T-helper 1 cell treated with Interleukin-12 subunit alpha and Interleukin-12 subunit beta and Interleukin-4 antibody, amounts not matched to agents 30 μg/mL and 1 μg/mL, for 36 hours (primary cell): Measurements from ENCODE around the gene MGLL.

ENCODE experiments used
- H3K27ac Mint-ChIP-seq: one replicate; pipeline ENCODE4 v1.8.0; 2021; ENCODE audit warnings: mild to moderate bottlenecking, mixed read lengths
- H3K27me3 Mint-ChIP-seq: one replicate; pipeline ENCODE4 v1.8.0; 2021; ENCODE audit warnings: low read depth, mixed read lengths
- H3K36me3 Mint-ChIP-seq: one replicate; pipeline ENCODE4 v1.8.0; 2021; ENCODE audit warnings: low read depth, mixed read lengths
- H3K4me1 Mint-ChIP-seq: one replicate; pipeline ENCODE4 v1.8.0; 2021; ENCODE audit warnings: low read depth, mixed read lengths
- H3K4me3 Mint-ChIP-seq: one replicate; pipeline ENCODE4 v1.8.0; 2021; ENCODE audit warnings: mild to moderate bottlenecking, moderate library complexity, mixed read lengths
- H3K9me3 Mint-ChIP-seq: one replicate; pipeline ENCODE4 v1.8.0; 2021; ENCODE audit warnings: mixed read lengths

The MGLL gene

DNA sequence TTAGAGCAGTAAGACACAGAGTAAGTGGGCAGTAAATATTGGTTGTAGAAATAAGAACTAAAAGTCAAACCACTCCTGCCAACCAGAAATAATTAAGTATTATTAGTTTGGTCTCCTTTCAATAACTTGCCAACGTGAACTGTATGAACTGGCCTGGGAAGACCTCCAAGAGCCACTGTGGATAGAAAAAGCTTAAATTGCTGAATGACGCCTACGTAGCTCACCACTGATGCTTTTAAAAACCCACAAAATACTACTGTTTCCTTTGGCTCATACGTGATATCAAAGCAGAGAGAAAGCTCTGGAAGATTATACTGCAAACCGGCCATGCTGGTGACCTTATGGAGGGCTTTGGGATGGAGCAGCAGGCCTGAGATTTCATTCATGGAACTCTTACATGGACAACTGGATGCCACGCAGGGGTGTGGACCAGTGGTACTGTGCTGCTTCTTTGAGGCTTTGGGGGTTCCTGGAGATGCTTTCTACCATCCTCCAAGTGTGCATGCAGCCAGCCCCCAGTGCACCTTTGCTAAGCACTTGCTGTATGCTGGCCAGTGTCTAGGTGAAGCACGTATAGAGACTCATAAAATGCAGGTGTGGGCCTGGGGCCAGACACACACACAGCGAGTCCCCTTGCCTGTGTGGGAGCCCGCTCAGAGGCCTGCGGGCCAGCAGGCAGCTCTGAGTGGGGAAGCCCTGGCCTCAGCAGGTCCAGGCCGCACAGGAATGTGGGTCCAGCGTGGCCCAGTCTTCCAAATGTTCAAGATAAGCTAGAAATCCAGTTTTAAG is 82.8 kb downstream of the MGLL start:
- Mint-ChIP-seq H3K4me1 (peaks cover 8% of the 10 kb centered on the region), H3K27ac (no peak overlapping the region), H3K36me3 (no peaks in the 10 kb centered on the region), H3K9me3 (no peaks in the 10 kb centered on the region), H3K27me3 (peaks cover 15% of the 10 kb centered on the region), H3K4me3 (no peak overlapping the region)

DNA sequence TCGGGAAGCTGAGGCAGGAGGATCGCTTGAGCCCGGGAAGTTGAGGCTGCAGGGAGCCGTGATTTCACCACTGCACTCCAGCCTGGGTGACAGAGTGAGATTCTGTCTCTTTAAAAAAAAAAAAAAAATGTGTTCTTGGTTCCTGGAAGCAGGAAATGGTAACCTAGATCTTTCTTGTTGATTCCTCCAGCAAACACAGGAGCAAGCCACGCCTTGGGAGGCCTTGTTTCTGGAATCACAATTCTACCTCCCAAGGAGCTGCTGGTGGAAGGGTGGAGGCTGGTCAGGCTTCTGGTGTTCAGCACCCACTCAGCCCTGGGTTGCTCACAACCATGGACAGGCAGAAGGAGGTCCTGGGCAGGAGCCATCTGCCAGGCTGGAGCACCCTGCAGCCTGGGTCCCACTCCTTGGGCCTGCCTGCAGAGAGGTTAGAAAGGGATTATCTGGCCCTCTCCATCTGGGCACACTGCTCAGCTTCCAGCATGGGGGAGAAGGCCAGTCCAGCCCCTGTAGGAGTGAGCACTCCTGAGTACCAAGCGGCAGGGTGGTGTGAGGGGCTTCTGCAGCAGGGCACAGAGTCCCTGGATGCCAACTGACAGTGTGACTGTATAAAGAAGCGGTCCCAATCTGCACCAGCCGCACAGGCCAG is 84.0 kb downstream of the MGLL start:
- no peaks in the 10 kb centered on the region for H3K36me3 Mint-ChIP-seq
- peaks cover 19% of the 10 kb centered on the region for H3K27me3 Mint-ChIP-seq
- no peak overlapping the region for H3K27ac Mint-ChIP-seq
- H3K4me3 Mint-ChIP-seq, result no peak overlapping the region
- H3K4me1 Mint-ChIP-seq, result peaks cover 8% of the 10 kb centered on the region
- H3K9me3 Mint-ChIP-seq, result no peaks in the 10 kb centered on the region

- peaks cover 19% of the 10 kb centered on the region for H3K27me3 Mint-ChIP-seq
- no peaks in the 10 kb centered on the region for H3K36me3 Mint-ChIP-seq
- no peak overlapping the region for H3K4me3 Mint-ChIP-seq
- H3K4me1 Mint-ChIP-seq, result peaks cover 8% of the 10 kb centered on the region
- no peaks in the 10 kb centered on the region for H3K9me3 Mint-ChIP-seq
- no peak overlapping the region for H3K27ac Mint-ChIP-seq
These were observed 85.3 kb downstream of the MGLL start for GRCh38 chr3:127736801-127737539.

GRCh38 chr3:127735767-127736693 is 86.3 kb downstream of the MGLL start:
- H3K27me3 Mint-ChIP-seq, result peaks cover 23% of the 10 kb centered on the region
- H3K4me3 Mint-ChIP-seq, result no peak overlapping the region
- H3K9me3 Mint-ChIP-seq, result no peaks in the 10 kb centered on the region
- H3K36me3 Mint-ChIP-seq, result no peaks in the 10 kb centered on the region
- peaks cover 8% of the 10 kb centered on the region for H3K4me1 Mint-ChIP-seq
- H3K27ac Mint-ChIP-seq, result no peak overlapping the region

GRCh38 chr3:127734754-127735473 is 87.4 kb downstream of the MGLL start:
- no peaks in the 10 kb centered on the region for H3K36me3 Mint-ChIP-seq
- H3K27me3 Mint-ChIP-seq, result peaks cover 23% of the 10 kb centered on the region
- no peaks in the 10 kb centered on the region for H3K9me3 Mint-ChIP-seq
- H3K4me3 Mint-ChIP-seq, result no peak overlapping the region
- no peak overlapping the region for H3K27ac Mint-ChIP-seq
- peaks cover 8% of the 10 kb centered on the region for H3K4me1 Mint-ChIP-seq

DNA sequence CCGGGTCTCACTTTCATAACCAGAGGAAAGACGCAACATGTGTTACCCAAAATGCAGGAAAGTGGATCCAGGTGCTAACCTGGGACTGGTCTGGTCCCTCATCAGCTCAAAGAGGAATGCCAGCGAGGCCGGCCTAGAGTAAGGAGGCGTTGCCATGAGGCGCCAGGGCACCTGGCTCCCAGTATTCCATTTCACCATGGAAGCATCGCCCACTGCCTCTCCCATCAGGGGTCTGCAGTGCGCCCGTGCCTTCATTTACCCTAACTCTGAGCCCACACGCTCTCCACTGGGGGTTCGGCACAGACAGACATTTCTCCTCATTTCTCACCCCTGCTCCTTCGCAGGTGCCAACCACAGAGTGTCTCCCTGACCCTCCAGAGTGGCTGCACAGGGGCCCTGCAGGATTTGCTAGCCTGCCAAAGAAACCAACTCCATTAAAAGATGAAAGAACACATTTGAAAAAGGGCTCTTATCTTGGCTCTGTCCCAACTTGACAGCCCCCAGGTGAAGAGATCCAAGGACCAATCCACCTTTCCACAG is 88.1 kb downstream of the MGLL start:
- Mint-ChIP-seq H3K27ac (no peak overlapping the region), H3K4me1 (peaks cover 8% of the 10 kb centered on the region), H3K4me3 (no peak overlapping the region), H3K27me3 (peaks cover 23% of the 10 kb centered on the region), H3K36me3 (no peaks in the 10 kb centered on the region), H3K9me3 (no peaks in the 10 kb centered on the region)

GRCh38 chr3:127733781-127734180 is 88.5 kb downstream of the MGLL start:
- peaks cover 8% of the 10 kb centered on the region for H3K4me1 Mint-ChIP-seq
- no peaks in the 10 kb centered on the region for H3K36me3 Mint-ChIP-seq

DNA sequence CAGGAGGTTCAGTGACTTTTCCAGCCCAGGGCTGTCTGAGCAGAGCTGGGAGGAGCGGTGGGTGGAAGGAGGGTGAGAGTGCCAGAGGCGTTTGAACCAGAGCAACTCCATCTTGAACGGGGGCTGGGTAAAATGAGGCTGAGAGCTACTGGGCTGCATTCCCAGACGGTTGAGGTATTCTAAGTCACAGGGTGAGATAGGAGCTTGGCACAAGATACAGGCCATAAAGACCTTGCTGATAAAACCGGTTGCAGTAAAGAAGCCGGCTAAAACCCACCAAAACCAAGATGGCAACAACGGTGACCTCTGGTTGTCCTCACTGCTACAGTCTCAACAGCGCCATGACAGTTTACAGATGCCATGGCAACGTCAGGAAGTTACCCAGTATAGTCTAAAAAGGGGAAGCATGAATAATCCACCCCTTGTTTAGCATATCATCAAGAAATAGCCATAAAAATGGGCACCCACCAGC is 89.4 kb downstream of the MGLL start:
- Mint-ChIP-seq H3K27me3 (peaks cover 28% of the 10 kb centered on the region), H3K27ac (no peak overlapping the region), H3K36me3 (no peaks in the 10 kb centered on the region), H3K4me3 (no peak overlapping the region), H3K9me3 (no peaks in the 10 kb centered on the region), H3K4me1 (peaks cover 6% of the 10 kb centered on the region)

More at GRCh38 chr3:127733781-127734180, 88.5 kb downstream of the MGLL start:
- peaks cover 23% of the 10 kb centered on the region for H3K27me3 Mint-ChIP-seq
- no peaks in the 10 kb centered on the region for H3K9me3 Mint-ChIP-seq
- no peak overlapping the region for H3K4me3 Mint-ChIP-seq
- no peak overlapping the region for H3K27ac Mint-ChIP-seq

- Mint-ChIP-seq H3K27ac (no peak overlapping the region), H3K4me3 (no peak overlapping the region), H3K36me3 (no peaks in the 10 kb centered on the region), H3K4me1 (peaks cover 6% of the 10 kb centered on the region), H3K9me3 (no peaks in the 10 kb centered on the region), H3K27me3 (peaks cover 28% of the 10 kb centered on the region)
These were observed 90.0 kb downstream of the MGLL start for GRCh38 chr3:127732303-127732702.

DNA sequence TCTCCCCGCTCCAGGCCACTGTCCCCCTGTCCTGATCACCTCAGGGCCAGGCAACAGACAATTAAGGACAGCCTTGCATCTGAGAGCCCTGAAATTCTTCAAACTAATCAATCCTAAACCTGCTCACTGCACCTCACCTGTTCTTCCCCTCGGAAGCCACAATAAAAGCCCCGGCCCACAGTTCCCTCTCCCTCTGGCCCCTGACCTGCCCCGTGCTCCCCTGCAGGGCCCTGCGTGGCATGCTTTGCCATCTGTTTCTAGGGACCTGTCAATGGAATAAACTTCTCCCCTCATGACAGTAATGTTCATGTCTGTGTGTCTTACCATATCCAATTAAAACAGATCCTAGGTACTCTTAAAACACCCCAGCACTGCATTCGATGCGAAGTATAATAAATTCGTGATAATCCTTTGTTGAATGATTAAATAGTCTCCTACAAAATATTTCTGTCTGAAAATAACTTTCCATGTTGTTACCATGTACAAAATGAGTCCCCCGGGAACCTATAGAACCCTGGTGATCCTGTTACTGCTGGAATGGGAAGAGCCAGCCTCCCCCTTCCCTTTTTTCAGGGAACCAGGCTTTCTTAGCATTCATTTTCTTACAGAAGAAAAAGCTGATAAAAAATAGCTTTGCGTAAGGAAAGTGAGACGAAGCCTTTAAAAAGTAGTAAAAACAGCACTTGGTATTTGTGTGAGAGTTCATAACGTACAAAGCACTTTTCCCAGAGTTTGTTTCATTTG is 90.6 kb downstream of the MGLL start:
- peaks cover 28% of the 10 kb centered on the region for H3K27me3 Mint-ChIP-seq
- peaks cover 6% of the 10 kb centered on the region for H3K4me1 Mint-ChIP-seq
- H3K27ac Mint-ChIP-seq, result no peak overlapping the region
- H3K4me3 Mint-ChIP-seq, result no peak overlapping the region
- no peaks in the 10 kb centered on the region for H3K36me3 Mint-ChIP-seq
- H3K9me3 Mint-ChIP-seq, result no peaks in the 10 kb centered on the region

DNA sequence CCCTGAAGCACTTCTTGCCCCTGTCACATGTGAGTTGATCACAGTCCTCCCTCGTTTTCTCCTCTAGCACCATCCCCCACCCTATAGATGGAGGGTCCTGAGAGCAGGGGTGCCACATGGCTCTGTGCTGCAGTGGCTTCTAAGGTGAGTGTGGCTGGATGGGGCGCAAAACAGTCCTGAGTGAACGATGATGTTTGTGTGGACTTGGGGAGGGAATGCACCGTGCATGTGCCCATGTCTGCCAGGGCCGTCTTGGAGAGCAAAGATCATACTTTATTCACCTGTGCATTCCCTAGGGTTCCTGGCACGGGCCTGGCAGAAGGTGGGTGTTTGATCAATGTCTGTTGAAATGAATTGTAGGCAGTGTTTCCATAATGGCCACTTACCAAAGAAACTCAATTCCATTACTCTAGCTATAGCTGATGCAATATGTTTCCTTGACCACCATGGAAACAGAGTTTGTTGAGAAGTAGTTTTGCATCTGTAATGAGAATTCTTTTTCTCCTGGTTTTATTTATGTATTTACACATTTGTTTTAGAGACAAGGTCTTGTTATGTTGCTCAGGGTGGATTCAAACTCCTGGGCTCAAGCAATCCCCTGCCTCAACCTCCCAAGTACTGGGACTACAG is 91.5 kb downstream of the MGLL start:
- H3K4me3 Mint-ChIP-seq, result no peak overlapping the region
- H3K4me1 Mint-ChIP-seq, result peaks cover 3% of the 10 kb centered on the region
- H3K27ac Mint-ChIP-seq, result no peak overlapping the region
- no peaks in the 10 kb centered on the region for H3K36me3 Mint-ChIP-seq
- H3K9me3 Mint-ChIP-seq, result no peaks in the 10 kb centered on the region
- H3K27me3 Mint-ChIP-seq, result peaks cover 25% of the 10 kb centered on the region

GRCh38 chr3:127730171-127730570 is 92.1 kb downstream of the MGLL start:
- Mint-ChIP-seq H3K27me3 (peaks cover 22% of the 10 kb centered on the region), H3K9me3 (no peaks in the 10 kb centered on the region), H3K36me3 (no peaks in the 10 kb centered on the region), H3K4me1 (peaks cover 3% of the 10 kb centered on the region), H3K4me3 (no peak overlapping the region), H3K27ac (no peak overlapping the region)
